OCI-LY1 (cell line): Measurements from ENCODE around the gene TAS2R40.

Source experiments
- CTCF ChIP-seq: fragments of 200-600 bp; sonication (generic), shearing (Covaris generic); IDR thresholded peaks from 2 replicates; pipeline ENCODE4 v1.5.1; 2017; ENCODE audit warnings: mild to moderate bottlenecking, antibody characterized with exemption, low read length, moderate library complexity, mixed read lengths
- EZH2 ChIP-seq: fragments of 200-600 bp; sonication (generic), shearing (Covaris generic); IDR thresholded peaks from 2 replicates; pipeline ENCODE4 v1.8.0; 2017; ENCODE audit warnings: borderline replicate concordance, mixed run types, mild to moderate bottlenecking, antibody characterized with exemption, low read length, moderate library complexity, mixed read lengths

GRCh38 chr7:143205560-143206293 is 16.1 kb upstream of the TAS2R40 start:
- TF ChIP-seq CTCF: no peak
- TF ChIP-seq EZH2: no peak
